ENCODE measurements around the gene RGS13. TPM values are rescaled to one million over a fixed set of nuclear protein-coding genes. Genes with fewer than 3 reads are reported as not detected.

The RGS13 gene
- total RNA-seq, 3 donors from 2014 or later (not counting 1 experiment from before 2014, with no cell fraction given) = 0.45 to 1.3 (median 0.77) TPM

- Mint-ChIP-seq H3K27me3 (ENCODE audit: low read depth in 2 of 2) (no peaks in the 10 kb centered on the region), H3K4me1 (peaks cover 52 to 78% of the 10 kb centered on the region in 2 donors), H3K9me3 (no peaks in the 10 kb centered on the region), H3K27ac (peak overlapping the region; percentile 1 to 66), H3K4me3 (peak overlapping the region; percentile 5), H3K36me3 (no peaks in the 10 kb centered on the region)
- TF ChIP-seq, protein P1, sequence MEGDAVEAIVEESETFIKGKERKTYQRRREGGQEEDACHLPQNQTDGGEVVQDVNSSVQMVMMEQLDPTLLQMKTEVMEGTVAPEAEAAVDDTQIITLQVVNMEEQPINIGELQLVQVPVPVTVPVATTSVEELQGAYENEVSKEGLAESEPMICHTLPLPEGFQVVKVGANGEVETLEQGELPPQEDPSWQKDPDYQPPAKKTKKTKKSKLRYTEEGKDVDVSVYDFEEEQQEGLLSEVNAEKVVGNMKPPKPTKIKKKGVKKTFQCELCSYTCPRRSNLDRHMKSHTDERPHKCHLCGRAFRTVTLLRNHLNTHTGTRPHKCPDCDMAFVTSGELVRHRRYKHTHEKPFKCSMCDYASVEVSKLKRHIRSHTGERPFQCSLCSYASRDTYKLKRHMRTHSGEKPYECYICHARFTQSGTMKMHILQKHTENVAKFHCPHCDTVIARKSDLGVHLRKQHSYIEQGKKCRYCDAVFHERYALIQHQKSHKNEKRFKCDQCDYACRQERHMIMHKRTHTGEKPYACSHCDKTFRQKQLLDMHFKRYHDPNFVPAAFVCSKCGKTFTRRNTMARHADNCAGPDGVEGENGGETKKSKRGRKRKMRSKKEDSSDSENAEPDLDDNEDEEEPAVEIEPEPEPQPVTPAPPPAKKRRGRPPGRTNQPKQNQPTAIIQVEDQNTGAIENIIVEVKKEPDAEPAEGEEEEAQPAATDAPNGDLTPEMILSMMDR (IDR thresholded peaks at IDR 0.05) = no peak
- no peak for ATAC-seq
- peaks cover 6% of the 10 kb centered on the region for H3K4me1 ChIP-seq (ENCODE audit: control insufficient read depth, insufficient read depth, low read length)
- H3K27me3 ChIP-seq (ENCODE audit: control insufficient read depth, insufficient read depth, low read length) = no peaks in the 10 kb centered on the region
- H3K9me3 ChIP-seq (ENCODE audit: control insufficient read depth, insufficient read depth, low read length) = no peaks in the 10 kb centered on the region
- no peak overlapping the region for H3K27ac ChIP-seq (ENCODE audit: low read length)
- 41% methylated on average over 1 of the region's 1 CpG for WGBS (ENCODE audit: insufficient coverage)
- intact Hi-C loops (cut with micrococcal nuclease) = loop anchor here (10.0 kb wide), 2 partner anchors 62 to 522 kb away; partner anchors contain the start of gene CDC73
- H3K36me3 ChIP-seq (ENCODE audit: control insufficient read depth, insufficient read depth, low read length) = no peaks in the 10 kb centered on the region
- no peak for DNase-seq
- no peak overlapping the region for H3K4me3 ChIP-seq (ENCODE audit: low read length)
Measured at GRCh38 chr1:192602757-192603156, 33.2 kb upstream of the RGS13 start.

- no peaks in the 10 kb centered on the region for H3K9me3 ChIP-seq (ENCODE audit: control insufficient read depth, insufficient read depth, low read length)
- peaks cover 6% of the 10 kb centered on the region for H3K4me1 ChIP-seq (ENCODE audit: control insufficient read depth, insufficient read depth, low read length)
- no peaks in the 10 kb centered on the region for H3K27me3 Mint-ChIP-seq (ENCODE audit: low read depth in 2 of 2)
- no peaks in the 10 kb centered on the region for H3K9me3 Mint-ChIP-seq
- TF ChIP-seq, protein P1 (IDR thresholded peaks at IDR 0.05) = no peak
- peak overlapping the region; percentile 37 to 66 for H3K27ac Mint-ChIP-seq
- intact Hi-C loops (cut with micrococcal nuclease) = loop anchor here (10.0 kb wide), 2 partner anchors 61 to 521 kb away; partner anchors contain the start of gene CDC73
- DNase-seq (no peak), ATAC-seq (no peak)
- H3K27ac ChIP-seq (ENCODE audit: low read length) = no peak overlapping the region
- WGBS (ENCODE audit: insufficient coverage) = 89% methylated on average over 3 of the region's 3 CpGs
- no peak overlapping the region for H3K4me3 Mint-ChIP-seq
- H3K27me3 ChIP-seq (ENCODE audit: control insufficient read depth, insufficient read depth, low read length) = no peaks in the 10 kb centered on the region
- no peak overlapping the region for H3K4me3 ChIP-seq (ENCODE audit: low read length)
- no peaks in the 10 kb centered on the region for H3K36me3 Mint-ChIP-seq
- H3K36me3 ChIP-seq (ENCODE audit: control insufficient read depth, insufficient read depth, low read length) = no peaks in the 10 kb centered on the region
- H3K4me1 Mint-ChIP-seq = peaks cover 52 to 78% of the 10 kb centered on the region in 2 donors
Measured at GRCh38 chr1:192603218-192603787, 32.6 kb upstream of the RGS13 start.

GRCh38 chr1:192604979-192605620, 30.8 kb upstream of the RGS13 start:
- intact Hi-C loops (cut with micrococcal nuclease) = loop anchor here (1.0 to 10.0 kb wide), 5 partner anchors 30 to 520 kb away; partner anchors contain the start of genes CDC73, RGS1, RGS2 and RO60
- no peaks in the 10 kb centered on the region for H3K9me3 Mint-ChIP-seq
- peak; percentile 26 to 58 (median 54) for ATAC-seq

More at GRCh38 chr1:192604979-192605620, 30.8 kb upstream of the RGS13 start:
- no peak overlapping the region for H3K4me3 ChIP-seq (ENCODE audit: low read length)
- peak in 1 of 2 donors; percentile 44 for DNase-seq
- TF ChIP-seq, protein P1 (IDR thresholded peaks at IDR 0.05) = no peak
- no peak overlapping the region for H3K27ac ChIP-seq (ENCODE audit: low read length)
- 0% methylated on average over 1 of the region's 3 CpGs for WGBS (ENCODE audit: insufficient coverage)
- peaks cover 59 to 80% of the 10 kb centered on the region in 2 donors for H3K4me1 Mint-ChIP-seq
- peaks cover 17% of the 10 kb centered on the region for H3K4me1 ChIP-seq (ENCODE audit: control insufficient read depth, insufficient read depth, low read length)
- no peaks in the 10 kb centered on the region for H3K36me3 Mint-ChIP-seq
- no peaks in the 10 kb centered on the region for H3K27me3 Mint-ChIP-seq (ENCODE audit: low read depth in 2 of 2)
- H3K9me3 ChIP-seq (ENCODE audit: control insufficient read depth, insufficient read depth, low read length) = no peaks in the 10 kb centered on the region
- peak overlapping the region; percentile 69 for H3K4me3 Mint-ChIP-seq
- no peaks in the 10 kb centered on the region for H3K27me3 ChIP-seq (ENCODE audit: control insufficient read depth, insufficient read depth, low read length)
- H3K27ac Mint-ChIP-seq = peak overlapping the region; percentile 89 to 96
- H3K36me3 ChIP-seq (ENCODE audit: control insufficient read depth, insufficient read depth, low read length) = no peaks in the 10 kb centered on the region
